ENCODE measurements around the gene CYB5R3. TPM values are rescaled to one million over a fixed set of nuclear protein-coding genes. Genes with fewer than 3 reads are reported as not detected.

Gene CYB5R3
- total RNA-seq, 2 donors from 2014 or later = 265 to 288 TPM

DNA sequence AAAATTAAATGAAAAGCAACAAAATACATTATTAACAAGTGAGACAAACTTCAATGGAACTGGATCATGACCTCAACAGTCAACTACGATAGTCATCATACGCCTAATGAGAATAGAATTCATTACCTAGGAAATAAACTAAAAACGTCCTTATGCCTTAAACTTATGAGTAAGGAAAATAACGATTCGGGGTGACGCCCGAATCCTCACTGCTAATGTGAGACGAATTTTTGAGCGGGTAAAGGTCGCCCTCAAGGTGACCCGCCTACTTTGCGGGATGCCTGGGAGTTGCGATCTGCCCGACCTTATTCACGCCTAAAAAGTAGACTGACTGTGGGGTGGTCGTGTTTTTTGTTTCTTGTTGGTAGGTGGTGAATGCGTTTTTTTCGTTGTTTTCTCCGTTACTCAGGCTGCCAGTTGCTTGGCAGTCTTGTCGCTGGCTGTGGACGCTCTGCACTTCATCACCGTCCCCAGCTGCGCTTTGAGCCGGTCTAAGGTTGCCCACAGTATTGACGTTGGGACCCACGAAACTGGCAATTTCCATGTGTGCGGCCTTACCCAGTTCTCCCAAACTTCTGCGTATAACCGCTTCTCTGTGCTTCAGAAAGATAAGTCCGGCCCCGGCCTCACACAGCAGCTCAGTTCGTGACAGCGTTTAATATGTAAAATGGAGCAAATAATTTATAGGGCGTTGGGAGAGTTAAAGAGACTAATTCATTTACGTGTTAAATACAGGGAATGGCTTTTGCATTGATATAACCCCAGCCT, 33.9 kb downstream of the CYB5R3 start:
- Histone ChIP-seq H3K4me3 (peak overlapping the region; percentile 67 to 74), H3K27ac (peak overlapping the region; percentile 92 to 95), H3K27me3 (no peaks in the 10 kb centered on the region), H3K4me1 (peaks cover 0 to 57% of the 10 kb centered on the region in 2 donors), H3K9me3 (no peaks in the 10 kb centered on the region), H3K36me3 (peaks cover 14% of the 10 kb centered on the region)
- TF ChIP-seq, protein P1, sequence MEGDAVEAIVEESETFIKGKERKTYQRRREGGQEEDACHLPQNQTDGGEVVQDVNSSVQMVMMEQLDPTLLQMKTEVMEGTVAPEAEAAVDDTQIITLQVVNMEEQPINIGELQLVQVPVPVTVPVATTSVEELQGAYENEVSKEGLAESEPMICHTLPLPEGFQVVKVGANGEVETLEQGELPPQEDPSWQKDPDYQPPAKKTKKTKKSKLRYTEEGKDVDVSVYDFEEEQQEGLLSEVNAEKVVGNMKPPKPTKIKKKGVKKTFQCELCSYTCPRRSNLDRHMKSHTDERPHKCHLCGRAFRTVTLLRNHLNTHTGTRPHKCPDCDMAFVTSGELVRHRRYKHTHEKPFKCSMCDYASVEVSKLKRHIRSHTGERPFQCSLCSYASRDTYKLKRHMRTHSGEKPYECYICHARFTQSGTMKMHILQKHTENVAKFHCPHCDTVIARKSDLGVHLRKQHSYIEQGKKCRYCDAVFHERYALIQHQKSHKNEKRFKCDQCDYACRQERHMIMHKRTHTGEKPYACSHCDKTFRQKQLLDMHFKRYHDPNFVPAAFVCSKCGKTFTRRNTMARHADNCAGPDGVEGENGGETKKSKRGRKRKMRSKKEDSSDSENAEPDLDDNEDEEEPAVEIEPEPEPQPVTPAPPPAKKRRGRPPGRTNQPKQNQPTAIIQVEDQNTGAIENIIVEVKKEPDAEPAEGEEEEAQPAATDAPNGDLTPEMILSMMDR (IDR thresholded peaks at IDR 0.05) = no peak
- DNase-seq (ENCODE audit: low spot score) = peak; percentile 97

DNA sequence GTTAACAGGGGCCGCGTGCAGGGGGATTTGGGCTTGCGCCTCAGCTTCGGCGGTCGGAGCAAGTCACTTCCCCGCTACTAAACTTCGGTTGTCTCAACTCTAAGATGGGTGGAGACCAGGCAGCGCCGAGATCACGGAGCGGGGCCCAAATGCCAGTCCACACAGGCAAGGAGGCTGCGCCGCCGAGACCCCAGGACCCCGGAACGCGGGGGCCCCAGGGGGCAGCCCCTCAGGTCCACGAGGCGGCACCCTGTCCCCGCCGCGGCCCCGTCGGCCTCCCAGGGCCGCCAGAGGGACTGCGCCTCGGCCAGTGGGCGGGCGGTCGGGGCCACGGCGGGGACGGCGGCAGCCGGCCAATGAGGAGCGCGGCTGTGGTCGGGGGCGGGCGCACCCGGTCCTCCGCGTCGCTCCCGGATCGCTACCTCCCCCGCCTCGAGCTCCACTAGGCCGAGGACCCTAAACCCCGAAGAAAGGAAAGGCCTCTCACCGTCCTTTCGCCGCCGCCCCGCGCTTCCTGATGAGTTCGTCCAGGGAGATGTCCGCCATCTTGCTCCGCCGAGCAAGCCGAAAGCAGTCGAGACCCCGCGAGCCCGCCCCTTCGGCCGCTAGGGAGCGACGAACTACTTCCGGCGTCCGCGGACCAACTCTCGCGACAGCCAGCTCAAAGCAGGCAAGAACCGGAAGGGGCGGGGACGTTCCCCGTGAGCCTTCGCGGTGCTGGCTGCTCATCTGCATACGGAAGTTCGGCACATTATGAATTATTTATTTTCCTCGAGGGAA, 34.7 kb downstream of the CYB5R3 start, which contains the start of gene POLDIP3:
TSS of gene POLDIP3 (minus strand) at position 572 of the 780 bp plus-strand sequence. CDS start at position 546, 26 bp downstream.
- peak; percentile 99 for DNase-seq (ENCODE audit: low spot score)
- Histone ChIP-seq H3K9me3 (no peaks in the 10 kb centered on the region), H3K4me3 (peak within 1 kb of the TSS; percentile 67 to 74), H3K4me1 (peaks cover 0 to 63% of the 10 kb centered on the region in 2 donors), H3K36me3 (peaks cover 7% of the 10 kb centered on the region), H3K27me3 (no peaks in the 10 kb centered on the region), H3K27ac (peak within 1 kb of the TSS; percentile 92 to 95)
- TF ChIP-seq, protein P1 (IDR thresholded peaks at IDR 0.05) = peak in 1 of 2 donors; percentile 53

DNA sequence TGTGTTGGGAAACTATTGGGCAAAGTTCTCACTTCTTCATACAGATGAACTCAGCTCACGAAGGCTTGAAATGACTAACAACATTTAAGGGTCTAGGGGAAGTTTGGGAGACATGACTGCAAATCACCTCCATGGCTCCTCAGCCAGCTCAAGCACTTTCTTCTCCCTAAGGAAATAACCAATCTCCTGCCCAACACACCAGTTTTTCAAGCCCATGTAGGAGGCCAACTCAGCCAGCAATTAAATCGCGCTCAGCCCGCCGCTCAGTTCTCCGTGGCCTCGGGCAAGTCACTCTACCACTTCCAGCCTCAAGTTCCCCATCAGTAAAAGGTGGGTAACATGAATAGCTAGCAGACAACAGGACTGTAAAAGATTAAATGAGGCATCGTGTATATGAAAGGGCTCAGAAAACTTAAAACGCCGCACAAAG, 35.3 kb downstream of the CYB5R3 start:
- peak overlapping the region; percentile 67 to 74 for H3K4me3 ChIP-seq
- no peaks in the 10 kb centered on the region for H3K27me3 ChIP-seq
- peaks cover 0 to 70% of the 10 kb centered on the region in 2 donors for H3K4me1 ChIP-seq
- H3K36me3 ChIP-seq = peaks cover under 1% of the 10 kb centered on the region
- TF ChIP-seq, protein P1 (IDR thresholded peaks at IDR 0.05) = no peak
- no peaks in the 10 kb centered on the region for H3K9me3 ChIP-seq
- H3K27ac ChIP-seq = peak overlapping the region; percentile 92 to 95
- no peak for DNase-seq (ENCODE audit: low spot score)

DNA sequence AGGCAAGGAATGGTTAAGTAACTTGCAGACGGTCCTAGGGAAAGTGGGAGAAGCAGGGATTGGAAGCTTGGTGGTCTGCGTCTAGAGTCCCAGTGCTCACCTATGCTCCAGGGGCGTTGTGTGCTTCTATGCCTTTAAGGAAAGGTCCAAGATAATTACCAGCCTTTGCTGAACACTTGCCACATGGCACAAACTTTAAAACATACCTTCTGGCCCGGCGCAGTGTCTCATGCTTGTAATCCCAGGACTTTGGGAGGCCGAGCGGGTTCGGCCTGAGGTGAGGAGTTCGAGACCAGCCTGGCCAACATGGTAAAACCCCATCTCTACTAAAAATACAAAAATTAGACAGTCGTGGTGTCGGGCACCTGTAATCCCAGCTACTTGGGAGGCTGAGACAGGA, 36.9 kb downstream of the CYB5R3 start:
- H3K4me3 ChIP-seq = no peak overlapping the region
- no peak for DNase-seq (ENCODE audit: low spot score)

DNA sequence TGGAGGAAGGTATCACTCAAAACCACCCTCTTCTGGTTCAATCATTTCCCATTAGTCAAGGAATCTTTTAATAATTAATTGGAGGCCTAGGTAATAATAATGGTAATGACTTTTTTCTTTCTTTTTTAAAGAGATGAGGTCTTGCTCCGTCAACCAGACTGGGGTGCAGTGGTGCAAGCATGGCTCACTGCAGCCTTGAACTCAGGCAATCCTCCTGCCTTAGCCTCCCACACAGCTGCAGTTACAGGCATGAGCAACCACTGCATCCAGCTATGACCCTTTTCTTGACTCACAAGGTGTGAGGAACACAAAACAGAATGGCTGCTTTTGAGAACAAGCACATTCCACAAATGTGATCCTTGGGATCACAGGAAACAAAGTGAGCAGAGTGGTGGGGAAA, 38.1 kb downstream of the CYB5R3 start:
- Histone ChIP-seq H3K4me1 (peaks cover 0 to 66% of the 10 kb centered on the region in 2 donors), H3K27ac (no peak overlapping the region), H3K27me3 (no peaks in the 10 kb centered on the region), H3K36me3 (no peaks in the 10 kb centered on the region), H3K4me3 (no peak overlapping the region), H3K9me3 (no peaks in the 10 kb centered on the region)
- TF ChIP-seq, protein P1 (IDR thresholded peaks at IDR 0.05) = no peak
- no peak for DNase-seq (ENCODE audit: low spot score)

More for the DNA sequence above, 36.9 kb downstream of the CYB5R3 start:
- H3K9me3 ChIP-seq = no peaks in the 10 kb centered on the region
- peaks cover 0 to 74% of the 10 kb centered on the region in 2 donors for H3K4me1 ChIP-seq
- TF ChIP-seq, protein P1 (IDR thresholded peaks at IDR 0.05) = no peak
- no peak overlapping the region for H3K27ac ChIP-seq
- no peaks in the 10 kb centered on the region for H3K27me3 ChIP-seq
- no peaks in the 10 kb centered on the region for H3K36me3 ChIP-seq

All from right atrium auricular region (tissue), 2 donors.